CD4-positive, alpha-beta T cell (primary cell): Measurements from ENCODE around the gene KLHDC2. TPM values are rescaled to one million over a fixed set of nuclear protein-coding genes. Genes with fewer than 3 reads are reported as not detected.

Experiments
- ATAC-seq: fragments of 200-7000 bp; cut with Tn5 transposase; one replicate; pipeline ENCODE4 v1.10.0; 2022; ENCODE audit warnings: mild to moderate bottlenecking; ENCODE audit not compliant: poor library complexity
- CTCF ChIA-PET: fragments of 350-600 bp; sonication (Branson Sonifier 250); formaldehyde crosslinking; loops from one replicate; lab custom pipeline; 2021; ENCODE audit warnings: antibody characterized with exemption, inconsistent platforms; lab: Charles Lee
- POLR2A ChIA-PET: fragments of 350-600 bp; sonication (Branson Sonifier 250); formaldehyde crosslinking; loops from one replicate; lab custom pipeline; 2021; ENCODE audit warnings: antibody characterized with exemption, inconsistent platforms; lab: Charles Lee
- DNase-seq, 14 experiments: peaks; one replicate each; pipeline ENCODE4 v3.0.0-alpha.2; 2013 to 2020; ENCODE audit warnings: mixed read lengths in 2 of 14
- H3K27ac ChIP-seq, 2 donors: one replicate each; pipeline versions ENCODE4 v1.5.1 to v1.7.0; 2013; ENCODE audit warnings: low read length in 2 of 2, low read depth in 1 of 2, mild to moderate bottlenecking in 1 of 2
- H3K27me3 ChIP-seq, 2 experiments: 1 replicate in 1 of 2; 2 replicates in 1 of 2; pipeline versions ENCODE4 v1.6.1 to v1.7.0; 2013; ENCODE audit warnings: low read length in 2 of 2, control low read depth in 1 of 2, mild to moderate bottlenecking in 1 of 2, moderate library complexity in 1 of 2; ENCODE audit not compliant: insufficient read depth in 2 of 2, control insufficient read depth in 1 of 2
- H3K36me3 ChIP-seq: one replicate; pipeline ENCODE4 v1.6.1; 2013; ENCODE audit warnings: low read length, control low read depth; ENCODE audit not compliant: insufficient read depth
- H3K4me1 ChIP-seq: one replicate; pipeline ENCODE4 v1.6.1; 2013; ENCODE audit warnings: low read length, control low read depth; ENCODE audit not compliant: insufficient read depth
- H3K4me3 ChIP-seq: one replicate; pipeline ENCODE4 v1.5.1; 2013; ENCODE audit warnings: mild to moderate bottlenecking, low read length, moderate library complexity
- H3K9me3 ChIP-seq, 2 experiments: 1 replicate in 1 of 2; 2 replicates in 1 of 2; pipeline versions ENCODE4 v1.6.1 to v1.7.0; 2013; ENCODE audit warnings: low read length in 2 of 2, mild to moderate bottlenecking in 2 of 2, control low read depth in 1 of 2, moderate library complexity in 1 of 2; ENCODE audit not compliant: control insufficient read depth in 1 of 2, insufficient read depth in 1 of 2
- H3K27ac Mint-ChIP-seq: one replicate; pipeline ENCODE4 v1.8.0; 2020; ENCODE audit warnings: mixed read lengths
- H3K27me3 Mint-ChIP-seq: one replicate; pipeline ENCODE4 v1.8.0; 2021; ENCODE audit warnings: mixed read lengths
- H3K36me3 Mint-ChIP-seq: one replicate; pipeline ENCODE4 v1.8.0; 2021; ENCODE audit warnings: low read depth, mixed read lengths
- H3K4me1 Mint-ChIP-seq: one replicate; pipeline ENCODE4 v1.8.0; 2021; ENCODE audit warnings: low read depth, mixed read lengths
- H3K4me3 Mint-ChIP-seq: one replicate; pipeline ENCODE4 v1.8.0; 2020; ENCODE audit warnings: mild to moderate bottlenecking, mixed read lengths
- H3K9me3 Mint-ChIP-seq: one replicate; pipeline ENCODE4 v1.8.0; 2020; ENCODE audit warnings: mixed read lengths
- intact Hi-C, 2 experiments: fragments of 100-400 bp; cut with DNase I in 1 of 2; cut with micrococcal nuclease in 1 of 2; formaldehyde crosslinking; loops; one replicate each; pipeline versions ENCODE4 v1.15.1 to v1.9.0; 2023 to 2025; cut with DNase I, micrococcal nuclease
- total RNA-seq, 174 experiments: library from RNA in 2 of 174; stranded (reverse) in 2 of 174; gene quantifications; one replicate each; pipeline ENCODE4 v1.2.3 and lab custom pipeline; 2021 to 2026
- TF ChIP-seq, protein P1 (sequence below): fragments of 200-600 bp; IDR thresholded peaks from one replicate; pipeline ENCODE4 v1.8.0; 2022; ENCODE audit warnings: antibody characterized with exemption, mild to moderate bottlenecking

KLHDC2 gene
- total RNA-seq, 2 experiments from 2014 or later: 142 to 143 TPM

DNA sequence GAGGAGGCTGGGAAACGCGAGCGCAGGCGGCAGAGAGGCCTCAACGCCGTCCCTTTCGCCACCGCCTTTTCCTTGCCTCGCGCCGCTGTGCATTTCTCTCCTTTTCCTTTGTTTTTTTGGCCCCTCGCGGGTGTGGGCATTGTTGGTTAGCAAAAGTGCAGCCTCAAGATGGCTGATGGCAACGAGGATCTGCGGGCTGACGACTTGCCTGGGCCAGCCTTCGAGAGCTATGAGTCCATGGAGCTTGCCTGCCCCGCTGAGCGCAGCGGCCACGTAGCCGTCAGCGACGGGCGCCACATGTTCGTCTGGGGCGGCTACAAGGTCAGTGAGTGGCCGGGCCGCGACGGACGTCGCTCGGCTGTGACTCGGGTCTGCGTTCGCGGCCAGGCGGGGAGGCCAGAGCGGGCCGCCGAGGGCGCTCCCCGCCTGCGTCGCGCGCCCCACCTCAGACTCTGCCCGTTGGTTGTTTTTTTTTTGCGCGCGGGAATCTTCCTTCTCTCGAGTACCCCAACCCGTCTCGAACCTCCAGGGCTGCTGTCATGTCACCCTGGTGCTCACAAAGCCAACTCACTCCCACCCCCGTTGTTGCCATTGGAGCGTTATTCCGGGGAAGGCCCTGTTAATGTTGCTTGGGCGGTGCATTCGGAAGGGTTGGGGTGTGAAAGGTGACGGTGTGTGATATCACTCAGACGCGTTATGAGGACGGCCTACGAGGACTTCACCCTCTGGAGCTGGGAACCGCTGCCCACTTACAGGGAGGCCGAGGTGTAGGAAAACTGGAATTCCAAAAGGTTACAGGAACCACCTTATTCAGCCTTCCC is 558 bp downstream of the KLHDC2 start:
- ChIA-PET CTCF (interaction anchor here (1.0 to 4.7 kb wide), 13 partner anchors 8 to 553 kb away, joined by 3 to 56 read pairs (median 4); partner anchors contain the start of genes DNAAF2, KLHDC1, MGAT2 and RPL36AL), POLR2A (interaction anchor here (0.6 to 6.0 kb wide), 48 partner anchors 8 to 1107 kb away, joined by 3 to 142 read pairs (median 5); partner anchors contain the start of genes DNAAF2, KLHDC1, LRR1 and MGAT2)
- H3K4me3 Mint-ChIP-seq: peak overlapping the region; percentile 100
- Histone ChIP-seq H3K36me3 (peaks cover 2% of the 10 kb centered on the region), H3K9me3 (no peaks in the 10 kb centered on the region), H3K27ac (peak overlapping the region; percentile 90 to 95), H3K4me1 (peaks cover 35% of the 10 kb centered on the region), H3K4me3 (peak overlapping the region; percentile 96), H3K27me3 (no peaks in the 10 kb centered on the region)
- TF ChIP-seq, protein P1, sequence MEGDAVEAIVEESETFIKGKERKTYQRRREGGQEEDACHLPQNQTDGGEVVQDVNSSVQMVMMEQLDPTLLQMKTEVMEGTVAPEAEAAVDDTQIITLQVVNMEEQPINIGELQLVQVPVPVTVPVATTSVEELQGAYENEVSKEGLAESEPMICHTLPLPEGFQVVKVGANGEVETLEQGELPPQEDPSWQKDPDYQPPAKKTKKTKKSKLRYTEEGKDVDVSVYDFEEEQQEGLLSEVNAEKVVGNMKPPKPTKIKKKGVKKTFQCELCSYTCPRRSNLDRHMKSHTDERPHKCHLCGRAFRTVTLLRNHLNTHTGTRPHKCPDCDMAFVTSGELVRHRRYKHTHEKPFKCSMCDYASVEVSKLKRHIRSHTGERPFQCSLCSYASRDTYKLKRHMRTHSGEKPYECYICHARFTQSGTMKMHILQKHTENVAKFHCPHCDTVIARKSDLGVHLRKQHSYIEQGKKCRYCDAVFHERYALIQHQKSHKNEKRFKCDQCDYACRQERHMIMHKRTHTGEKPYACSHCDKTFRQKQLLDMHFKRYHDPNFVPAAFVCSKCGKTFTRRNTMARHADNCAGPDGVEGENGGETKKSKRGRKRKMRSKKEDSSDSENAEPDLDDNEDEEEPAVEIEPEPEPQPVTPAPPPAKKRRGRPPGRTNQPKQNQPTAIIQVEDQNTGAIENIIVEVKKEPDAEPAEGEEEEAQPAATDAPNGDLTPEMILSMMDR: no peak
- peak; percentile 56 for ATAC-seq
- H3K27ac Mint-ChIP-seq: peak overlapping the region; percentile 99
- intact Hi-C loops: loop anchor here (5.0 to 10.0 kb wide), 4 partner anchors 76 to 1886 kb away; partner anchors contain the start of genes FRMD6 (in 1 of the 2), KLHDC1 (in 1 of the 2), LRR1 (in 1 of the 2) and NEMF (in 1 of the 2)
- H3K27me3 Mint-ChIP-seq: no peaks in the 10 kb centered on the region
- DNase-seq: peak; percentile 43 to 86 (median 59)
- no peaks in the 10 kb centered on the region for H3K9me3 Mint-ChIP-seq
- H3K4me1 Mint-ChIP-seq: peaks cover 45% of the 10 kb centered on the region
- H3K36me3 Mint-ChIP-seq: peaks cover 42% of the 10 kb centered on the region

DNA sequence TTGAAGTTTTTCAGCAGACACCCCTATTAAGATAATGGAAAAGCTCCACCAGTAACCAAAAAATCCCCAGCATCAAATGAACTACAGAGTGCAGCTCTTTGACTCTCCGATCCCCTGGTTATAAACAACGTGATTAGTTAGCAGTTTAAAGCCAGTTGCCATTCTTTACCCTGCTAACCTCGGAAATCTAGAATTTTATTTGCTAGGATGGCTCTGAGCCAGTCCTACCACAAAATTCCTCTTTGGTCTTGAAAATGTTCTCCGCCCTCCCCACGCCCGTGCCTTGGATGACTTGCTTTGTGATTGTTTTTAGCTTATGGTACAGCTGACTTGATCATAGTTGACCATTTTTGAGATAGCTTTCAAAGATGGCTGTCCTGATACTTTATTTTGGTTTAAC is 1.2 kb downstream of the KLHDC2 start:
- Mint-ChIP-seq H3K27ac (peak overlapping the region; percentile 99), H3K9me3 (no peaks in the 10 kb centered on the region), H3K4me3 (peak overlapping the region; percentile 100), H3K4me1 (peaks cover 45% of the 10 kb centered on the region), H3K27me3 (no peaks in the 10 kb centered on the region), H3K36me3 (peaks cover 46% of the 10 kb centered on the region)
- ATAC-seq: no peak
- Histone ChIP-seq H3K27me3 (no peaks in the 10 kb centered on the region), H3K27ac (peak overlapping the region; percentile 90 to 95), H3K4me3 (peak overlapping the region; percentile 96), H3K36me3 (peaks cover 6% of the 10 kb centered on the region), H3K4me1 (peaks cover 35% of the 10 kb centered on the region), H3K9me3 (no peaks in the 10 kb centered on the region)
- ChIA-PET CTCF (interaction anchor here (1.2 to 4.7 kb wide), 5 partner anchors 85 to 552 kb away, joined by 3 to 56 read pairs (median 5); partner anchors contain the start of gene DNAAF2), POLR2A (interaction anchor here (0.6 to 6.0 kb wide), 20 partner anchors 8 to 348 kb away, joined by 3 to 142 read pairs (median 14); partner anchors contain the start of genes DNAAF2, KLHDC1, MGAT2 and NEMF)
- intact Hi-C loops: loop anchor here (5.0 to 10.0 kb wide), 4 partner anchors 77 to 1886 kb away; partner anchors contain the start of genes FRMD6 (in 1 of the 2), KLHDC1 (in 1 of the 2), LRR1 (in 1 of the 2) and NEMF (in 1 of the 2)
- no peak for DNase-seq
- TF ChIP-seq, protein P1: no peak

- Histone ChIP-seq H3K4me1 (peaks cover 35% of the 10 kb centered on the region), H3K27ac (no peak overlapping the region), H3K27me3 (no peaks in the 10 kb centered on the region), H3K4me3 (no peak overlapping the region), H3K9me3 (no peaks in the 10 kb centered on the region), H3K36me3 (peaks cover 11% of the 10 kb centered on the region)
- Mint-ChIP-seq H3K27me3 (no peaks in the 10 kb centered on the region), H3K9me3 (no peaks in the 10 kb centered on the region), H3K36me3 (peaks cover 51% of the 10 kb centered on the region), H3K4me1 (peaks cover 48% of the 10 kb centered on the region), H3K4me3 (peak overlapping the region; percentile 100), H3K27ac (peak overlapping the region; percentile 99)
- CTCF ChIA-PET: interaction anchor here (1.2 to 4.7 kb wide), 2 partner anchors 136 to 183 kb away, joined by 4 to 56 read pairs; partner anchors contain the start of gene DNAAF2
- ATAC-seq (no peak), DNase-seq (no peak)
- TF ChIP-seq, protein P1: no peak
- intact Hi-C loops: loop anchor here (5.0 to 10.0 kb wide), 5 partner anchors 77 to 1885 kb away; partner anchors contain the start of genes FRMD6 (in 1 of the 2), KLHDC1 (in 1 of the 2), LRR1 (in 1 of the 2) and NEMF (in 1 of the 2)
- POLR2A ChIA-PET: interaction anchor here (1.1 to 6.0 kb wide), 14 partner anchors 7 to 543 kb away, joined by 3 to 142 read pairs (median 26); partner anchors contain the start of genes DNAAF2, KLHDC1, MGAT2 and NEMF
Measured at GRCh38 chr14:49769581-49770211, 1.7 kb downstream of the KLHDC2 start.
